Measurements from ENCODE around the gene FSTL5. TPM values are rescaled to one million over a fixed set of nuclear protein-coding genes. Genes with fewer than 3 reads are reported as not detected.

The FSTL5 gene
- total RNA-seq, 3 donors from 2014 or later (not counting 1 experiment from before 2014, with no cell fraction given), result not detected

GRCh38 chr4:161642708-161643107, 521.1 kb downstream of the FSTL5 start:
- no peaks in the 10 kb centered on the region for H3K9me3 ChIP-seq (ENCODE audit: control insufficient read depth, insufficient read depth, low read length)
- Mint-ChIP-seq H3K4me3 (no peak overlapping the region), H3K27ac (no peak overlapping the region), H3K9me3 (peaks cover 5 to 24% of the 10 kb centered on the region in 2 donors), H3K4me1 (no peaks in the 10 kb centered on the region), H3K36me3 (peaks cover 9% of the 10 kb centered on the region), H3K27me3 (ENCODE audit: low read depth in 2 of 2) (no peaks in the 10 kb centered on the region)
- intact Hi-C loops (cut with micrococcal nuclease), result no loop called here
- DNase-seq (no peak), ATAC-seq (no peak)
- no peak overlapping the region for H3K4me3 ChIP-seq (ENCODE audit: low read length)
- no peaks in the 10 kb centered on the region for H3K4me1 ChIP-seq (ENCODE audit: control insufficient read depth, insufficient read depth, low read length)
- no CpG with 5 or more reads among the region's 1 CpG for WGBS (ENCODE audit: insufficient coverage)
- TF ChIP-seq, protein P1, sequence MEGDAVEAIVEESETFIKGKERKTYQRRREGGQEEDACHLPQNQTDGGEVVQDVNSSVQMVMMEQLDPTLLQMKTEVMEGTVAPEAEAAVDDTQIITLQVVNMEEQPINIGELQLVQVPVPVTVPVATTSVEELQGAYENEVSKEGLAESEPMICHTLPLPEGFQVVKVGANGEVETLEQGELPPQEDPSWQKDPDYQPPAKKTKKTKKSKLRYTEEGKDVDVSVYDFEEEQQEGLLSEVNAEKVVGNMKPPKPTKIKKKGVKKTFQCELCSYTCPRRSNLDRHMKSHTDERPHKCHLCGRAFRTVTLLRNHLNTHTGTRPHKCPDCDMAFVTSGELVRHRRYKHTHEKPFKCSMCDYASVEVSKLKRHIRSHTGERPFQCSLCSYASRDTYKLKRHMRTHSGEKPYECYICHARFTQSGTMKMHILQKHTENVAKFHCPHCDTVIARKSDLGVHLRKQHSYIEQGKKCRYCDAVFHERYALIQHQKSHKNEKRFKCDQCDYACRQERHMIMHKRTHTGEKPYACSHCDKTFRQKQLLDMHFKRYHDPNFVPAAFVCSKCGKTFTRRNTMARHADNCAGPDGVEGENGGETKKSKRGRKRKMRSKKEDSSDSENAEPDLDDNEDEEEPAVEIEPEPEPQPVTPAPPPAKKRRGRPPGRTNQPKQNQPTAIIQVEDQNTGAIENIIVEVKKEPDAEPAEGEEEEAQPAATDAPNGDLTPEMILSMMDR (IDR thresholded peaks at IDR 0.05), result no peak
- H3K36me3 ChIP-seq (ENCODE audit: control insufficient read depth, insufficient read depth, low read length), result no peaks in the 10 kb centered on the region
- no peaks in the 10 kb centered on the region for H3K27me3 ChIP-seq (ENCODE audit: control insufficient read depth, insufficient read depth, low read length)
- H3K27ac ChIP-seq (ENCODE audit: low read length), result no peak overlapping the region

- Histone ChIP-seq H3K36me3 (ENCODE audit: control insufficient read depth, insufficient read depth, low read length) (no peaks in the 10 kb centered on the region), H3K4me3 (ENCODE audit: low read length) (no peak overlapping the region), H3K27ac (ENCODE audit: low read length) (no peak overlapping the region), H3K27me3 (ENCODE audit: control insufficient read depth, insufficient read depth, low read length) (no peaks in the 10 kb centered on the region), H3K9me3 (ENCODE audit: control insufficient read depth, insufficient read depth, low read length) (no peaks in the 10 kb centered on the region), H3K4me1 (ENCODE audit: control insufficient read depth, insufficient read depth, low read length) (no peaks in the 10 kb centered on the region)
- Mint-ChIP-seq H3K36me3 (peaks cover 5% of the 10 kb centered on the region), H3K4me3 (no peak overlapping the region), H3K27ac (no peak overlapping the region), H3K4me1 (no peaks in the 10 kb centered on the region), H3K27me3 (ENCODE audit: low read depth in 2 of 2) (no peaks in the 10 kb centered on the region), H3K9me3 (peaks cover 9 to 13% of the 10 kb centered on the region in 2 donors)
- TF ChIP-seq, protein P1 (IDR thresholded peaks at IDR 0.05), result no peak
- no peak for ATAC-seq
- WGBS (ENCODE audit: insufficient coverage), result 90% methylated on average over 14 of the region's 14 CpGs
- no peak for DNase-seq
- intact Hi-C loops (cut with micrococcal nuclease), result no loop called here
Observed at GRCh38 chr4:161629694-161630441, 533.9 kb downstream of the FSTL5 start.

GRCh38 chr4:161604516-161605300, 559.1 kb downstream of the FSTL5 start:
- 28% methylated on average over 2 of the region's 4 CpGs for WGBS (ENCODE audit: insufficient coverage)
- no peaks in the 10 kb centered on the region for H3K36me3 Mint-ChIP-seq
- no peaks in the 10 kb centered on the region for H3K36me3 ChIP-seq (ENCODE audit: control insufficient read depth, insufficient read depth, low read length)
- no peak overlapping the region for H3K4me3 Mint-ChIP-seq
- H3K27me3 Mint-ChIP-seq (ENCODE audit: low read depth in 2 of 2), result no peaks in the 10 kb centered on the region
- TF ChIP-seq, protein P1 (IDR thresholded peaks at IDR 0.05), result no peak
- ATAC-seq (no peak), DNase-seq (no peak)
- no peak overlapping the region for H3K27ac ChIP-seq (ENCODE audit: low read length)
- H3K27me3 ChIP-seq (ENCODE audit: control insufficient read depth, insufficient read depth, low read length), result no peaks in the 10 kb centered on the region
- no peaks in the 10 kb centered on the region for H3K4me1 ChIP-seq (ENCODE audit: control insufficient read depth, insufficient read depth, low read length)
- H3K4me1 Mint-ChIP-seq, result no peaks in the 10 kb centered on the region
- H3K9me3 Mint-ChIP-seq, result peaks cover 7 to 10% of the 10 kb centered on the region in 2 donors
- intact Hi-C loops (cut with micrococcal nuclease), result no loop called here
- H3K9me3 ChIP-seq (ENCODE audit: control insufficient read depth, insufficient read depth, low read length), result peaks cover 4% of the 10 kb centered on the region
- H3K4me3 ChIP-seq (ENCODE audit: low read length), result no peak overlapping the region
- H3K27ac Mint-ChIP-seq, result no peak overlapping the region
